HCT116 (cell line): ENCODE measurements around the gene PSMB5. TPM values are rescaled to one million over a fixed set of nuclear protein-coding genes. Genes with fewer than 3 reads are reported as not detected.

Experiments used
- ATAC-seq: fragments of 200-7000 bp; cut with Tn5 transposase; 2 replicates; pipeline ENCODE4 v1.9.1; 2020; ENCODE audit warnings: mild to moderate bottlenecking, moderate library complexity
- BruUV-seq: library from RNA; stranded (reverse); fragments of 400-500 nt; replicated peaks from 2 replicates; lab custom pipeline; 2021; lab: Mats Ljungman, UMichigan
- CTCF ChIA-PET: fragments of 300-600 bp; sonication (Branson Sonifier 250); formaldehyde crosslinking; loops from one replicate; lab custom pipeline; 2021; ENCODE audit warnings: antibody characterized with exemption; lab: Charles Lee
- POLR2A ChIA-PET: fragments of 300-600, 350-600 bp; sonication (Branson Sonifier 250); formaldehyde crosslinking; loops from one replicate; lab custom pipeline; 2021; ENCODE audit warnings: antibody characterized with exemption; lab: Charles Lee
- RAD21 ChIA-PET, 2 experiments: fragments of 300-600 bp; sonication (Branson Sonifier 250); formaldehyde crosslinking; loops; one replicate each; lab custom pipeline; 2023; ENCODE audit warnings: low total read pairs in 2 of 2; ENCODE audit not compliant: uncharacterized antibody in 2 of 2, unreplicated experiment in 2 of 2, low non-redundant PET in 1 of 2; lab: Charles Lee
- DNase-seq: peaks from one replicate; pipeline ENCODE4 v3.0.0-alpha.2; 2010; ENCODE audit warnings: low read depth, low spot score
- H2AFZ ChIP-seq: fragments of 200-600 bp; shearing (Covaris generic), sonication (generic); 2 replicates; pipeline ENCODE4 v1.6.1; 2017; ENCODE audit warnings: low read depth, mixed run types, mixed read lengths, antibody characterized with exemption, low read length; ENCODE audit not compliant: poor library complexity, severe bottlenecking
- H3K27ac ChIP-seq: 2 replicates; pipeline ENCODE4 v1.5.1; 2012; ENCODE audit warnings: low read depth, low read length
- H3K27me3 ChIP-seq: fragments of 200-600 bp; sonication (generic); 2 replicates; pipeline ENCODE4 v1.6.1; 2016; ENCODE audit warnings: mixed run types, low read length, mixed read lengths; ENCODE audit not compliant: insufficient read depth
- H3K36me3 ChIP-seq, 2 experiments: fragments of 200-500 bp in 1 of 2; fragments of 200-600 bp in 1 of 2; sonication (Bioruptor generic) in 1 of 2; sonication (generic) in 1 of 2; 2 replicates each; pipeline versions ENCODE4 v1.5.1 to v1.6.1; 2014 to 2016; ENCODE audit warnings: low read length in 2 of 2, inconsistent platforms in 1 of 2, mixed read lengths in 1 of 2, mixed run types in 1 of 2; ENCODE audit not compliant: insufficient read depth in 2 of 2, control insufficient read depth in 1 of 2
- H3K4me1 ChIP-seq, 2 experiments: fragments of 200-600 bp in 1 of 2; sonication (generic) in 1 of 2; 2 replicates each; pipeline versions ENCODE4 v1.5.1 to v1.6.1; 2012 to 2017; ENCODE audit warnings: low read length in 2 of 2, inconsistent platforms in 1 of 2, mild to moderate bottlenecking in 1 of 2, mixed read lengths in 1 of 2, mixed run types in 1 of 2, moderate library complexity in 1 of 2; ENCODE audit not compliant: insufficient read depth in 2 of 2, control insufficient read depth in 1 of 2
- H3K4me2 ChIP-seq: fragments of 200-600 bp; sonication (generic); 2 replicates; pipeline ENCODE4 v1.6.1; 2017; ENCODE audit warnings: mixed run types, low read length, mixed read lengths
- H3K4me3 ChIP-seq, 2 experiments: fragments of 200-600 bp in 1 of 2; sonication (generic) in 1 of 2; replicated peaks in 1 of 2; 2 replicates each; pipeline ENCODE4 v1.5.1; 2011 to 2016; ENCODE audit warnings: low read length in 2 of 2, control low read depth in 1 of 2, low read depth in 1 of 2, mild to moderate bottlenecking in 1 of 2, mixed read lengths in 1 of 2, mixed run types in 1 of 2
- H3K79me2 ChIP-seq: fragments of 200-600 bp; sonication (generic); 2 replicates; pipeline ENCODE4 v1.6.1; 2017; ENCODE audit warnings: mild to moderate bottlenecking, mixed run types, low read length, moderate library complexity, mixed read lengths; ENCODE audit not compliant: insufficient read depth
- H3K9ac ChIP-seq: fragments of 200-600 bp; sonication (generic); 2 replicates; pipeline ENCODE4 v1.6.1; 2016; ENCODE audit warnings: low read length, mixed read lengths
- H3K9me2 ChIP-seq: fragments of 200-600 bp; sonication (generic), shearing (Covaris generic); 2 replicates; pipeline ENCODE4 v1.6.1; 2017; ENCODE audit warnings: mixed run types, mild to moderate bottlenecking, moderate library complexity; ENCODE audit not compliant: insufficient read depth
- H3K9me3 ChIP-seq, 2 experiments: fragments of 200-500 bp in 1 of 2; fragments of 200-600 bp in 1 of 2; sonication (Bioruptor generic) in 1 of 2; sonication (generic) in 1 of 2; 2 replicates each; pipeline ENCODE4 v1.6.1; 2014 to 2017; ENCODE audit warnings: low read length in 2 of 2, mixed read lengths in 2 of 2, inconsistent platforms in 1 of 2, low read depth in 1 of 2, mild to moderate bottlenecking in 1 of 2, mixed run types in 1 of 2, moderate library complexity in 1 of 2; ENCODE audit not compliant: control insufficient read depth in 1 of 2, insufficient read depth in 1 of 2
- H4K20me1 ChIP-seq: fragments of 200-600 bp; sonication (generic), shearing (Covaris generic); 2 replicates; pipeline ENCODE4 v1.6.1; 2017; ENCODE audit warnings: mixed run types, mild to moderate bottlenecking, moderate library complexity; ENCODE audit not compliant: insufficient read depth
- CBX3 ChIP-seq: IDR thresholded peaks from 2 replicates; pipeline ENCODE4 v1.6.1; 2012; ENCODE audit warnings: low read depth
- CEBPB ChIP-seq: IDR thresholded peaks from 2 replicates; pipeline ENCODE4 v1.6.1; 2012; ENCODE audit warnings: low read depth
- EGR1 ChIP-seq: IDR thresholded peaks from 2 replicates; pipeline ENCODE4 v1.6.1; 2012; ENCODE audit warnings: low read depth
- EZH2phosphoT487 ChIP-seq: fragments of 200-600 bp; IDR thresholded peaks from 2 replicates; pipeline ENCODE4 v1.6.1; 2018; ENCODE audit warnings: antibody characterized with exemption, borderline replicate concordance
- FOSL1 ChIP-seq: IDR thresholded peaks from 2 replicates; pipeline ENCODE4 v1.6.1; 2012; ENCODE audit warnings: low read depth
- JUND ChIP-seq: IDR thresholded peaks from 2 replicates; pipeline ENCODE4 v1.6.1; 2012
- MAX ChIP-seq: IDR thresholded peaks from 2 replicates; pipeline ENCODE4 v1.6.1; 2012
- SRF ChIP-seq: IDR thresholded peaks from 2 replicates; pipeline ENCODE4 v1.6.1; 2012; ENCODE audit warnings: low read depth
- ZFX ChIP-seq: fragments of 450-650 bp; IDR thresholded peaks from 2 replicates; pipeline ENCODE4 v1.6.1; 2017
- intact Hi-C: fragments of 100-400 bp; cut with micrococcal nuclease; formaldehyde crosslinking; loops from 2 replicates; pipeline ENCODE4 v1.10.0; 2022
- total RNA-seq: library from RNA; stranded (reverse); gene quantifications from one replicate; pipeline ENCODE4 v1.2.1, GENCODE V29; 2021; ENCODE audit not compliant: unreplicated experiment

The PSMB5 gene
- total RNA-seq, 1 experiment from 2014 or later, result 212 TPM

DNA sequence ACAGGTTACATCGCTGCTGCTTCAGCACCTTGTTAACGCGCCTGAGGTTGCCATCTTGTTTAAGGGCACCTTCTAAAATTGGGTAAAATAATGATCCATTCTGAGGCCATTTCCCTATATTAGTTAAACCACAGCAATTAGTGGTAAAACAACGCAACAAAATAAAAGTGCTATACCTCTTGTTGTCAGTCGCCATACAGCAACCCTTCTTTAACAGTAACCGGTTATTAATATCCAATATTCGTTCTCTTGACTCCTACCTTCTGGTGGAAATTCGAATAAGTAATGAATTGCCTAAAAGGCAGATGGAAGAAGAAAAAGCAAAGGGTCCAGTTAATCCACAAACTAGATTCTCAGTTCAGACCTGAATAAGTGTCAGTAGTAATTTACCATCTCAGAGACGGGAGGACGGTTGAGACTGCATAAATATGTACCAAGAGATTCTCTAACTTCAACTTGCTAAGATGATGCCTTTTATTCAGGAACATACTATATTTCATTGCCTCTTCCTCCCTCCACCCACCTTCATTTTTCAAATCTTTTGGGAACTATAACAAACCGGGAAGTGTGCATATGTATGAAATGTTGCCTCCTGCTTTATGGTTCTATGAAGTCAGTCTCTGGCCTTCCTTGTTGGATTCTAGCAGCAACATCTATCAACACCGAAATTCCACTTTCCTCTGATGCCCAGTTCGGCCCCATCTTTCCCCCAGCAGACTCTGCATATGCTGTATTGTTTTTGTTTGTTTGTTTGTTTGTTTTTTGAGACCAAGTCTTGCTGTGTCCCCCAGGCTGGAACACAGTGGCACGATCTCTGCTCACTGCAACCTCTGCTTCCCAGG, 824 bp upstream of the PSMB5 start:
- RAD21 ChIA-PET, result no interaction called here
- ATAC-seq, result no peak

GRCh38 chr14:23033801-23034497, 751 bp downstream of the PSMB5 start:
- ATAC-seq (peak; percentile 1; the same call in 1 of the 2 replicates), DNase-seq (no peak)
- Histone ChIP-seq H3K27me3 (no peaks in the 10 kb centered on the region), H3K79me2 (peaks cover 47% of the 10 kb centered on the region), H3K36me3 (peaks cover 22 to 35% of the 10 kb centered on the region in 2 experiments), H3K27ac (peak overlapping the region; percentile 84), H3K9ac (peak overlapping the region; percentile 96), H3K4me2 (peak overlapping the region; percentile 51), H2AFZ (no peak overlapping the region), H3K9me2 (no peaks in the 10 kb centered on the region), H3K4me1 (peaks cover 10 to 18% of the 10 kb centered on the region in 2 experiments; a peak in 3 of 4 replicates), H4K20me1 (no peaks in the 10 kb centered on the region), H3K4me3 (peak overlapping the region; percentile 84 to 98), H3K9me3 (no peaks in the 10 kb centered on the region)
- intact Hi-C loops, result no loop called here
- CTCF ChIA-PET, result interaction anchor here (0.8 to 1.4 kb wide), 3 partner anchors 24 to 48 kb away, joined by 3 to 4 read pairs (median 4); no protein-coding TSS in a partner anchor
- BruUV-seq, result TSS peak; percentile 78
- RAD21 ChIA-PET, result no interaction called here
- TF ChIP-seq FOSL1, result no peak
- TF ChIP-seq SRF, result no peak
- TF ChIP-seq ZFX, result no peak
- no peak for TF ChIP-seq CEBPB
- no peak for TF ChIP-seq EGR1
- TF ChIP-seq EZH2phosphoT487, result no peak
- POLR2A ChIA-PET, result interaction anchor here (1.2 kb wide), 1 partner anchor 27 kb away, joined by 4 read pairs; no protein-coding TSS in a partner anchor

More for the DNA sequence above, 824 bp upstream of the PSMB5 start:
- TSS peak; percentile 73 for BruUV-seq
- no peak for DNase-seq
- Histone ChIP-seq H3K4me2 (peak overlapping the region; percentile 51), H3K4me1 (peaks cover 10 to 18% of the 10 kb centered on the region in 2 experiments; a peak in 3 of 4 replicates), H3K9me2 (no peaks in the 10 kb centered on the region), H3K79me2 (peaks cover 39% of the 10 kb centered on the region), H3K9me3 (no peaks in the 10 kb centered on the region), H3K36me3 (peaks cover 16 to 26% of the 10 kb centered on the region in 2 experiments), H3K9ac (peak overlapping the region; percentile 96), H3K4me3 (peak overlapping the region; percentile 84 to 98), H3K27me3 (no peaks in the 10 kb centered on the region), H2AFZ (peak overlapping the region; percentile 54), H3K27ac (peak overlapping the region; percentile 84), H4K20me1 (no peaks in the 10 kb centered on the region)
- CTCF ChIA-PET, result interaction anchor here (1.0 to 1.4 kb wide), 2 partner anchors 22 to 49 kb away, joined by 3 to 4 read pairs; no protein-coding TSS in a partner anchor
- intact Hi-C loops, result no loop called here
- POLR2A ChIA-PET, result interaction anchor here (1.2 kb wide), 1 partner anchor 28 kb away, joined by 4 read pairs; no protein-coding TSS in a partner anchor
- TF ChIP-seq JUND, result no peak
- no peak; the same call in 1 of the 2 replicates for TF ChIP-seq EGR1
- 0 out of 2 replicates have a peak, but pooled peaks have one; percentile 27 for TF ChIP-seq SRF
- no peak for TF ChIP-seq MAX
- 0 out of 2 replicates have a peak, but pooled peaks have one; percentile 8 for TF ChIP-seq CBX3
